Measurements from ENCODE around the gene GRIN1. TPM values are rescaled to one million over a fixed set of nuclear protein-coding genes. Genes with fewer than 3 reads are reported as not detected.

Gene GRIN1
- total and polyA plus RNA-seq, 10 of the 15 experiments (the other 5 are each of a cell fraction or from before 2014, with no cell fraction given), result 0.05 to 0.10 (median 0.06) TPM; not detected in 6

DNA sequence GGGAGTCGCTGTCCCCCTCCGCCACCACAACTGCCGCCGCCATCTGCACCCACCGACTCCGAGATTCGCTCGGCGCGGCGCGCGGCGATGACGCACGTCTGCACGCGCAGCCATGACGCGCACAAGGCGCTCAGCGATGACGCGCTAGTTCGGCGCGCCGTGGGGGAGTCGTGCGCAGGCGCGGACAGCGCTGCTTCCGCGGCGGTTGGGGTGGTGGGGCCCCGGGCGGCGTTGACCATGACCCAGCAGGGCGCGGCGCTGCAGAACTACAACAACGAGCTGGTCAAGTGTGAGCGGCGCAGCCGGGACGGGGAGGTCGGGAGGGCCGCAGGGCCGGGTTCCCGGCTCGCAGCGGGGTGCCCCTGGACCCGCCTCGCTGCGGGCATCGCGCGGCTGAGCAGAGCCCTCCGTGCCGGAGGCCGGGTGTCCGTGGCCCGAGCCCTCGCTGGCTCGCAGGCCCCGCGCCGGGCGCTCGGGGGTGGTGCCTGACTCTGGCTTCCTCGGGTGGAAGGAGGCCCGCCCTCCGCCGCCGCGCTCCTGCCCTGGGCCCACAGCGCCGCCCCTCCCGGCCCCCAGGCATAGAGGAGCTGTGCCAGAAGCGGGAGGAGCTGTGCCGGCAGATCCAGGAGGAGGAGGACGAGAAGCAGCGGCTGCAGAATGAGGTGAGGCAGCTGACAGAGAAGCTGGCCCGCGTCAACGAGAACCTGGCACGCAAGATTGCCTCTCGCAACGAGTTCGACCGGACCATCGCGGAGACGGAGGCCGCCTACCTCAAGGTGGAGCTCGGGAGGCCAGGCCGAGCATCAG is 49.7 kb downstream of the GRIN1 start, which contains the start of the genes ANAPC2 and SSNA1 (continued):
- TF ChIP-seq, protein P1, sequence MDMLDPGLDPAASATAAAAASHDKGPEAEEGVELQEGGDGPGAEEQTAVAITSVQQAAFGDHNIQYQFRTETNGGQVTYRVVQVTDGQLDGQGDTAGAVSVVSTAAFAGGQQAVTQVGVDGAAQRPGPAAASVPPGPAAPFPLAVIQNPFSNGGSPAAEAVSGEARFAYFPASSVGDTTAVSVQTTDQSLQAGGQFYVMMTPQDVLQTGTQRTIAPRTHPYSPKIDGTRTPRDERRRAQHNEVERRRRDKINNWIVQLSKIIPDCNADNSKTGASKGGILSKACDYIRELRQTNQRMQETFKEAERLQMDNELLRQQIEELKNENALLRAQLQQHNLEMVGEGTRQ (IDR thresholded peaks at IDR 0.05; ENCODE audit: borderline replicate concordance, low read depth, low read length), result peak; percentile 13; the same call in 1 of the 2 replicates
- TF ChIP-seq BACH1 (IDR thresholded peaks at IDR 0.05; ENCODE audit: borderline replicate concordance), result peak; percentile 65; the same call in 1 of the 2 replicates
- TF ChIP-seq JUNB (IDR thresholded peaks at IDR 0.05), result no peak
- TF ChIP-seq ZNF207 (IDR thresholded peaks at IDR 0.05; ENCODE audit: borderline replicate concordance), result peak; percentile 93; the same call in 1 of the 2 replicates
- TF ChIP-seq STAT1 (conservative IDR thresholded peaks at IDR 0.05), result peak; percentile 94; the same call in 1 of the 2 replicates
- TF ChIP-seq, protein P2, sequence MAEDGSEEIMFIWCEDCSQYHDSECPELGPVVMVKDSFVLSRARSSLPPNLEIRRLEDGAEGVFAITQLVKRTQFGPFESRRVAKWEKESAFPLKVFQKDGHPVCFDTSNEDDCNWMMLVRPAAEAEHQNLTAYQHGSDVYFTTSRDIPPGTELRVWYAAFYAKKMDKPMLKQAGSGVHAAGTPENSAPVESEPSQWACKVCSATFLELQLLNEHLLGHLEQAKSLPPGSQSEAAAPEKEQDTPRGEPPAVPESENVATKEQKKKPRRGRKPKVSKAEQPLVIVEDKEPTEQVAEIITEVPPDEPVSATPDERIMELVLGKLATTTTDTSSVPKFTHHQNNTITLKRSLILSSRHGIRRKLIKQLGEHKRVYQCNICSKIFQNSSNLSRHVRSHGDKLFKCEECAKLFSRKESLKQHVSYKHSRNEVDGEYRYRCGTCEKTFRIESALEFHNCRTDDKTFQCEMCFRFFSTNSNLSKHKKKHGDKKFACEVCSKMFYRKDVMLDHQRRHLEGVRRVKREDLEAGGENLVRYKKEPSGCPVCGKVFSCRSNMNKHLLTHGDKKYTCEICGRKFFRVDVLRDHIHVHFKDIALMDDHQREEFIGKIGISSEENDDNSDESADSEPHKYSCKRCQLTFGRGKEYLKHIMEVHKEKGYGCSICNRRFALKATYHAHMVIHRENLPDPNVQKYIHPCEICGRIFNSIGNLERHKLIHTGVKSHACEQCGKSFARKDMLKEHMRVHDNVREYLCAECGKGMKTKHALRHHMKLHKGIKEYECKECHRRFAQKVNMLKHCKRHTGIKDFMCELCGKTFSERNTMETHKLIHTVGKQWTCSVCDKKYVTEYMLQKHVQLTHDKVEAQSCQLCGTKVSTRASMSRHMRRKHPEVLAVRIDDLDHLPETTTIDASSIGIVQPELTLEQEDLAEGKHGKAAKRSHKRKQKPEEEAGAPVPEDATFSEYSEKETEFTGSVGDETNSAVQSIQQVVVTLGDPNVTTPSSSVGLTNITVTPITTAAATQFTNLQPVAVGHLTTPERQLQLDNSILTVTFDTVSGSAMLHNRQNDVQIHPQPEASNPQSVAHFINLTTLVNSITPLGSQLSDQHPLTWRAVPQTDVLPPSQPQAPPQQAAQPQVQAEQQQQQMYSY (CRISPR knock-in tag; IDR thresholded peaks at IDR 0.05), result no peak
- peak; percentile 91 for TF ChIP-seq DPF2 (IDR thresholded peaks at IDR 0.05)
- TF ChIP-seq CHD4 (IDR thresholded peaks at IDR 0.05), result no peak
- TF ChIP-seq TCF3 (IDR thresholded peaks at IDR 0.05; ENCODE audit: borderline replicate concordance, insufficient read depth, low read depth, low read length), result no peak
- TF ChIP-seq CEBPB (IDR thresholded peaks at IDR 0.05; ENCODE audit: borderline replicate concordance in 1 of 2, low read depth in 2 of 2, low read length in 2 of 2), result no peak
- TF ChIP-seq, protein P3, sequence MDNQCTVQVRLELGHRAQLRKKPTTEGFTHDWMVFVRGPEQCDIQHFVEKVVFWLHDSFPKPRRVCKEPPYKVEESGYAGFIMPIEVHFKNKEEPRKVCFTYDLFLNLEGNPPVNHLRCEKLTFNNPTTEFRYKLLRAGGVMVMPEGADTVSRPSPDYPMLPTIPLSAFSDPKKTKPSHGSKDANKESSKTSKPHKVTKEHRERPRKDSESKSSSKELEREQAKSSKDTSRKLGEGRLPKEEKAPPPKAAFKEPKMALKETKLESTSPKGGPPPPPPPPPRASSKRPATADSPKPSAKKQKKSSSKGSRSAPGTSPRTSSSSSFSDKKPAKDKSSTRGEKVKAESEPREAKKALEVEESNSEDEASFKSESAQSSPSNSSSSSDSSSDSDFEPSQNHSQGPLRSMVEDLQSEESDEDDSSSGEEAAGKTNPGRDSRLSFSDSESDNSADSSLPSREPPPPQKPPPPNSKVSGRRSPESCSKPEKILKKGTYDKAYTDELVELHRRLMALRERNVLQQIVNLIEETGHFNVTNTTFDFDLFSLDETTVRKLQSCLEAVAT (IDR thresholded peaks at IDR 0.05), result no peak
- TF ChIP-seq, protein P4, sequence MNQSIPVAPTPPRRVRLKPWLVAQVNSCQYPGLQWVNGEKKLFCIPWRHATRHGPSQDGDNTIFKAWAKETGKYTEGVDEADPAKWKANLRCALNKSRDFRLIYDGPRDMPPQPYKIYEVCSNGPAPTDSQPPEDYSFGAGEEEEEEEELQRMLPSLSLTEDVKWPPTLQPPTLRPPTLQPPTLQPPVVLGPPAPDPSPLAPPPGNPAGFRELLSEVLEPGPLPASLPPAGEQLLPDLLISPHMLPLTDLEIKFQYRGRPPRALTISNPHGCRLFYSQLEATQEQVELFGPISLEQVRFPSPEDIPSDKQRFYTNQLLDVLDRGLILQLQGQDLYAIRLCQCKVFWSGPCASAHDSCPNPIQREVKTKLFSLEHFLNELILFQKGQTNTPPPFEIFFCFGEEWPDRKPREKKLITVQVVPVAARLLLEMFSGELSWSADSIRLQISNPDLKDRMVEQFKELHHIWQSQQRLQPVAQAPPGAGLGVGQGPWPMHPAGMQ (IDR thresholded peaks at IDR 0.05; ENCODE audit: borderline replicate concordance), result no peak
- no peak for TF ChIP-seq SMAD1 (IDR thresholded peaks at IDR 0.05; ENCODE audit: low read depth, partially characterized antibody)
- peak; percentile 85 for TF ChIP-seq POLR2AphosphoS2 (IDR thresholded peaks at IDR 0.05; ENCODE audit: low read depth, low read length)
- no peak for TF ChIP-seq MTA3 (IDR thresholded peaks at IDR 0.05; ENCODE audit: borderline replicate concordance, low read length)
- TF ChIP-seq, protein P5, sequence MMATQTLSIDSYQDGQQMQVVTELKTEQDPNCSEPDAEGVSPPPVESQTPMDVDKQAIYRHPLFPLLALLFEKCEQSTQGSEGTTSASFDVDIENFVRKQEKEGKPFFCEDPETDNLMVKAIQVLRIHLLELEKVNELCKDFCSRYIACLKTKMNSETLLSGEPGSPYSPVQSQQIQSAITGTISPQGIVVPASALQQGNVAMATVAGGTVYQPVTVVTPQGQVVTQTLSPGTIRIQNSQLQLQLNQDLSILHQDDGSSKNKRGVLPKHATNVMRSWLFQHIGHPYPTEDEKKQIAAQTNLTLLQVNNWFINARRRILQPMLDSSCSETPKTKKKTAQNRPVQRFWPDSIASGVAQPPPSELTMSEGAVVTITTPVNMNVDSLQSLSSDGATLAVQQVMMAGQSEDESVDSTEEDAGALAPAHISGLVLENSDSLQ (IDR thresholded peaks at IDR 0.05), result no peak
- TF ChIP-seq FOXK2 (IDR thresholded peaks at IDR 0.05), result peak; percentile 57; the same call in 1 of the 2 replicates
